Right forelimb (tissue), 1 donor: ENCODE measurements around the gene KRTAP4-9.
"Not testable (repeated sequence)": the region's sequence is repeated elsewhere in the genome, so short reads cannot be mapped to it uniquely, and the experiment has no call there.

Source experiments
- DNase-seq: peaks from one replicate; pipeline ENCODE4 v3.0.0-alpha.2; 2018

KRTAP4-9 gene

DNA sequence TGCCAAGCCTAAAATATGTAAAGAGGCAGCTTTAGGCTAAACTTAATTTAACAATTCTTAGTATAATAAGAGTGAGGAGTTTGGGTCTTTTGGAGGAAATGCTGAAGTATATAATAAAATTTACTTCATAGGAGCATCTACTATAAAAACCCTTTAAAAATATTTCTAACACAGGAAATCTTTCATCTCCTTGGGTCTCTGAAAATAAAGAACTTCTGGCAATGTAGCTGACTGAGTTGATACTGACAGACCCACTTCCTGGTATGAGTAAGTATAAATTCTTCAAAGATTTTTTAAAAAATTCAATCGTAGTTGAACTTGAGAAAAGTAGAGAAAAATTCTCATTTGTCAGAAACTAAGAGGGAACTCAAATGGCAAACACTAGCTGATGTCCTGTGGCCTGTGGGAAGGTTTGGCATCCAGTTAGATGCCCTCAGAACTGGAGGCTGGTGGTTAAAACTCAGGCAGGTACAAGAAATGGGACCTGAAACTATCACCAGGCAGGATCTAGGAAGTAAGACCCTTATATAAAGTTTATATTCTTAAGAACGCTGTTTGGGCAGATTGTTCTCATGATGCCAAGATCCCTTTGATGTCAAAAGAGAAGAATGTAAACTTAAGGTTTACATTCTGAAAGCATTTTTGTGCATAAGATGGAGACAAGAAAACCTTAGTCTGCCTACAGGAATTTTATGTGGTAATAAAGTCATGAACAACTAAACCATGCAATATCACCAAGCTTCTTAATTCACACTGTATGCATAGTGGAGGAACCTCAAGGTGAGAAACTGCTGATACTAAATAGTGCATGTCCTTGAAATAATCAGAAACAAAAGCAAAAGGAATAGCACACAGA, 28.9 kb downstream of the KRTAP4-9 start:
- DNase-seq = no peak

DNA sequence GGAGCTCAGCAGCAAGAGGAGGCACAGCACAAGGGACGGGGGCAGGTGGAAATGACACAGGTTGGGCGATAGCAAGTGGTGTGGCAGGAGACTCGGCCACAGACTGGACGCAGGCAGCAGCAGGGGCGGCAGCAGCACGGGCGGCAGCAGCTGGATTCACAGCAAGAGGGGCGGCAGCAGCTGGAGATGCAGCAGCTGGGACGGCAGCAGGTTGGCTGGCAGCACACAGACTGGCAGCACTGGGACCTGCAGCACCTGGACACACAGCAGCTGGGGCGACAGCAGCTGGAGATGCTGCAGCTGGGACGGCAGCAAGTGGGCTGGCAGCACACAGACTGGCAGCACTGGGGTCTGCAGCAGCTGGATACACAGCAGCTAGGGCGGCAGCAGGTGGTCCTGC, 34.7 kb downstream of the KRTAP4-9 start:
- DNase-seq = not testable (repeated sequence)

DNA sequence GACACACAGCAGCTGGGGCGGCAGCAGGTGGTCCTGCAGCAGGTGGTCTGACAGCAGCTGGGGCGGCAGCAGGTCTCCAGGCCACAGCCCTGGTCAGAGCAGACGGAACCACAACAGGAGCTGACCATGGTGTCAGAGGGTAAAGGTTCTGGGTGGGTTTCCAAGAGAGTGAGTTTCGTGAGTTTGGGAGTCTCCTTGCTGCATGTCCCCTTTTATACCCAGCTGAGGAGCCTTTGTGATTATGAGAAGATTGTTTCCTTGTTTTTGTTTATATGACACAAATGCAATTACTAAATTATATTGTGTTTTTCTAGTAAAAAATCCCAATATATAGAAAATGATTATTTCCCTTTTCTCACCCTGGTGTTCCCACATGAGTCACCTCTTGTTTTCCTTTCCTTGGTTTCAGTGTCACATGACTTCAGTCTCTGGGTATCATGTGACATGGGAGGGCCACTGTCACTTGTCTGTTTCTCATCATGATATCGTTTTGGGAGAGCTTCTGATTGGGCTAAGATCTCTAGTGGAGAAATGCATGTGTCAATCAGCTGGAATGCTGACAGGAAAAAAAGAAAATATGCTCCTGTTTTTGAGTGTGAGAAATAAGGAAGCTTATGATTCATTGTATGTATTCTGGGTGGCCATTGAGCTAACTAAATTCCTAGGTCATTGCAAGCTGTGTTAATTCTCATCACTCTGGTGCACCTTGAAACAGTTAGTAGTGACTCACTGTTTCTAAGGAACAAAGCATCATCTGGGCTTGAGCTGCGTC, 35.4 kb downstream of the KRTAP4-9 start, which contains the start of gene KRTAP4-6:
Gene KRTAP4-6 (minus strand): TSS at position 185 of the 772 bp plus-strand sequence. CDS start 57 bp downstream, at position 128.
- DNase-seq = no peak

DNA sequence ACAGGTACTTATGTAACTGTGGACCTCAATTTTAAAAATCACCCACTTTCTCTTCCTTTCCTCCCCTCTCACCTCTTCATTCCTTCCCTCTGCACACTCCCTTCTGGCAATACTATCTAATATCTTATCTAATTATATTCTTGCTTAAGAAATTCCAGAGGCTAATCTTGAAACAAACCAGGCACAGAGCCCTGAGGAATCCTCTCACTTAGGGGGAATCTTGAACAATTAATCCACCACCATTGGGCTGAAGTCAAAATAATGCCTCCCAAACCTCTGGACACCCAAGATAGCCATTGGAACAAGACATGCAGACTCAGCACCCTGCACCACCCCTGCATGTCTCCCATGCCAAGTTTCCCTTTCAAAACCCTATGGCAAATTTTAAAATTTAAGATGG, 36.2 kb downstream of the KRTAP4-9 start:
- no peak for DNase-seq

DNA sequence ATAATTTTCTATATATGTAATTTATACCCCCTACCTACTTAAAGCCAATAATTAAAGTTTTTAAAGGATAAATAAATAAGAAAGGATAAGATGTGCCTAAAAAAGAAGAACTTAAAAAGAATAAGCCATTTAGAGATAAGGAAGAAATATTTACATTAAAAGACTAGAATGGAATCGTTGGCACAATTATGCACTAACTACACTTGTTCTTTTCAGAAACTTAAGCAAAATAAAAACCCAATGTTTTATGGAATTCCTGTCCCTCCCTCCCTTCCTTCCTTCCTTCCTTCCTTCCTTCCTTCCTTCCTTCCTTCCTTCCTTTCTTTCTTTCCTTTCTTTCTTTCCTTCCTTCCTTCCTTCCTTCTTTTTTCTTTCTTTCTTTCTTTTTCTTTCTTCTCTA, 39.7 kb downstream of the KRTAP4-9 start:
- no peak for DNase-seq

DNA sequence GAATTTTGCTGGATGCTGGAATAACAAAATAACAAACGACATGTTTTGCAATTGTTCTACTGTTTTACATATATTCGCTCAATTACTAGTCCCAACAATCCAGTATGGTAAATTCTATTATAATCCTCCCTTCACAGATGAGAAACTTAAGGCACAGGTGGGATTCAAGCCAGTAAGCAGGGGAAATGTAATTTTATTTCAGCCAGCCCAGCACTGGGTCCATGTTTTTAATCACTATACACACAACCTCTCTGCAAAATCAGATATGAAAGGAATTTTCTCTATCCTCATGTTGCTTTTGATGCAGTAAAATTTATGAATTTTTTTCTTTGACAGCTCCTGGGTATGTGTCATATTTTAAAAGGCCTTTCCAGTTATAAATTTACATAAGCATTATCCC, 40.1 kb downstream of the KRTAP4-9 start:
- DNase-seq = no peak

DNA sequence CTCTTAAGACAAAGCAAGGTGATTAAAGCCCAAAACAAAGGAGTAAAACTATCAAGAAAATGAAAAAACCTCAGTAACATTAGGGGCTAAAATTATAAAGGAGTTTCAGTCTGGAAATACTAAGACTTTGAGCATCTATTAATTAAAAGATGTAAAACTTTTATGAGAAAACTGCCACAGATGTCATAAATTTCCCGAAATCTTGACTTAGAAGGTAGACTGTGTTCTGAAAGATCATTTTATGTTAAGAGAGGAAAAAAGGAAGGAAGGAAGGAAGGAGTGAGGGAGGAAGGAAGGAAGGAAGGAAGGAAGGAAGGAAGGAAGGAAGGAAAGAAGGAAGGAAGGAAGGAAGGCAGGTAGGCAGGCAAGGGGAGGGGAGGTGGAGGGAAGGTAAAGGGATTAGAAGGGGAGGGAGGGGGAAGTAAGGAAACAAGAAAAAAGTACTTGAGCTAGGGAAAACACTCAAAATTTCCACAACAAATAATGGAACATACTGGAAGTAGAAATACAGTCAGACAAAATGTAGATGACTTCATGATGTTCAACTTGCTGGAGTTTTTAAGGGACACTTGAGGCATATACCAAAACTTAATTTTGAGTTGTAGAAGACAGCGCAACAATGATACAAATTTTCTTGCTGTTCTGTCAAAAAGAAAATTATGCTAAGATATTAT, 42.5 kb downstream of the KRTAP4-9 start:
- DNase-seq = no peak

DNA sequence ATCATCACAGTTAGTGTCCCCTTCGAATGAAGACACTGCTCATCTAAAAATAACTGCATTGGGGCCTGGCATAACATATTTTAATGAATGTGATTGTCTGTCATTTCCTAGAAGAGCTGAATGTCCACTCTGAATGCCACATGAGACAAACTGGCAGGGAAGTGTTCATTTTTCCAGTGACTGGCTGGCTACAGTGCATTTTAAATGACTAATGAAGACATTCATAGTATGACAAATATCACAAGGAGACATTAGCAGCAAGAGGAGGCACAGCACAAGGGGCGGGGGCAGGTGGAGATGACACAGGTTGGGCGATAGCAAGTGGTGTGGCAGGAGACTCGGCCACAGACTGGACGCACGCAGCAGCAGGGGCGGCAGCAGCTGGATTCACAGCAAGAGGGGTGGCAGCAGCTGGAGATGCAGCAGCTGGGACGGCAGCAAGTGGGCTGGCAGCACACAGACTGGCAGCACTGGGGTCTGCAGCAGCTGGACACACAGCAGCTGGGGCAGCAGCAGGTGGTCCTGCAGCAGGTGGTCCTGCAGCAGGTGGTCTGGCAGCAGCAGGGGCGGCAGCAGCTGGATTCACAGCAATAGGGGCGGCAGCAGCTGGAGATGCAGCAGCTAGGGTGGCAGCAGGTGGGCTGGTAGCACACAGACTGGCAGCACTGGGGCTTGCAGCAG, 43.9 kb downstream of the KRTAP4-9 start:
- not testable (repeated sequence) for DNase-seq

DNA sequence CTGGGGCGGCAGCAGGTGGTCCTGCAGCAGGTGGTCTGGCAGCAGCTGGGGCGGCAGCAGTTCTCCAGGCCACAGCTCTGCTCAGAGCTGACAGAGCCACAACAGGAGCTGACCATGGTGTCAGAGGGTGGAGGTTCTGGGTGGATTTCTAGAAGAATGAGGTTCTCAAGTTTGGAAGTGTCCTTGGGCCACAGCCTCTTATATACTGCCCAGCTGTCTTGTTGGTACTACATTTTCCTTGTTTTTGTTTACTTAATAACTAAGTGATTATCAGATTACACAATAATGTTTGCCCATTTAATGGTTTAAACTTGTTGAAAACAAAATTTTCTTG, 44.4 kb downstream of the KRTAP4-9 start, which contains the start of gene KRTAP4-5:
Gene KRTAP4-5 (minus strand): TSS at position 174 of the 334 bp plus-strand sequence. CDS start 58 bp downstream, at position 116.
- no peak for DNase-seq

DNA sequence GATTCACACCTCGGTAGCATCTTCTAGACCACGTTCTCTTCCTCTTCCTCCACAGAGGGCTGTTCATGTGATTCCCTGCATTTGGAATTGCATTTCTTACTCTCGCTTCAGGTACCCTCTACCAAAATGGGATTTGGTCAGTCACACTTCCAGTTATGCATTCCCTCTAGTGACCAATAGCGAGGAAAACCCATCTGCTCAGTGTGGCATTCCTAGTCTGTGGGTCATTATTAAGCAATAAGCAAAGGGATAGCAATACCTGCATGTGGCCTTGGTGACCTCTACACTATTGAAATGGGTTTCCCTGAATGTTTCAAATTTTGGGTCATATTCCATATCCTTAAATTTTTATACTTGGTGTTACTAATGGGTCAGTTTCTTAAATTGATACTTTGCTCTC, 44.8 kb downstream of the KRTAP4-9 start:
- DNase-seq = no peak

DNA sequence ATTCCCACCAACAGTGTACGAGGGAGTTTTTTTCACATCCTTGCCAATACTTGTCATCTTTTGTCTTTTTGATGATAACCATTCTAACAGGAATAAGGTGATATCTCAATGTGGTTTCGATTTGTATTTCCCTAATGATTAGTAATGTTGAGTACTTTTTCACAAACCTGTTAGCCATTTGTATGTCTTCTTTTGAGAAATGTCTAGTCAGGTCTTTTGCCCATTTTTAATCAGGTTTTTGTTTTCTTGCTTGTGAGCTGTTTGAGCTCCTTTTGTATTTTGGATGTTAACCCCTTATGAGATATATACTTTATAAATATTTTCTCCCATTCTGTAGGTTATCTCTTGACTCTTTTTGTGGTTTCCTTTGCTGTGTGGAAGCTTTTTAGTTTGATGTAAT, 46.3 kb downstream of the KRTAP4-9 start:
- no peak for DNase-seq

DNA sequence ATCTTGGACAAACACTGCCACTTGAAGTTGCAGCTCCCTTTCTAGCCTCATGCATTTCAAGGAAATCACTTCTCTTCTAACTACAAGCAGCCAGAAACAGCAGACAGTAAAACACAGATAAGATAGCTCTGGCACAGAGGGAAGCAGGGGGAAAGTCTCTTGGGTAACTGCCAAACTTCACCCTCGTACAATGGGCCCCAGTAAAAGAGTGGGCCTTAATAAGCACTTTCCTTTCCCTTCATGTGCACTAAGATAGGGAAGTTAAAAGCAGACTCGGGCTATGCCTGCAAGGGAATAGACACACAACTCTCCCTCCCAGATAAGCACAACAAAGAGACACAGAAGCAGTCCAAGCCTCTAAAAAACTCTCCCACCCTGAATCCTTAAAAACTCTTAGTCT, 48.7 kb downstream of the KRTAP4-9 start:
- DNase-seq = no peak
